GM21367 (cell line): ENCODE data around the gene GFOD2.

Experiments used
- ATAC-seq: cut with Tn5 transposase; IDR thresholded peaks from one replicate; pipeline ENCODE4 v1.9.1; 2021; ENCODE audit not compliant: unreplicated experiment

The GFOD2 gene

DNA sequence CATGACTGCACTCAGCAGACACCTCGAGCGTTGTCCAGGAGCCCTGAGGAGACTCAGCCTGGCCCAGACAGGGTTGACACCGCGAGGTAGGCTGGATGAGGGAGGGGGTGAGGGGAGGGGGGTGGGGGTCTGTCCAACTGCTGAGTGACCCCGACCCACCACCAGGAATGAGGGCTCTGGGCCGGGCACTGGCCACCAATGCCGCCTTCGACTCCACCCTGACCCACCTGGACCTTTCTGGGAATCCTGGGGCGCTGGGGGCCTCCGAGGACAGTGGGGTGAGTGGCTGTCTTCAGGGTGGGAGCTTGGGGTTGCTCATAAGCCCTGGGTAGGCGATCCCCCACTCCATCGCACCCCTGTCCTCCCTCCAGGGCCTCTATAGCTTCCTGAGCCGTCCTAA is 71.4 kb downstream of the GFOD2 start:
- ATAC-seq = no peak

DNA sequence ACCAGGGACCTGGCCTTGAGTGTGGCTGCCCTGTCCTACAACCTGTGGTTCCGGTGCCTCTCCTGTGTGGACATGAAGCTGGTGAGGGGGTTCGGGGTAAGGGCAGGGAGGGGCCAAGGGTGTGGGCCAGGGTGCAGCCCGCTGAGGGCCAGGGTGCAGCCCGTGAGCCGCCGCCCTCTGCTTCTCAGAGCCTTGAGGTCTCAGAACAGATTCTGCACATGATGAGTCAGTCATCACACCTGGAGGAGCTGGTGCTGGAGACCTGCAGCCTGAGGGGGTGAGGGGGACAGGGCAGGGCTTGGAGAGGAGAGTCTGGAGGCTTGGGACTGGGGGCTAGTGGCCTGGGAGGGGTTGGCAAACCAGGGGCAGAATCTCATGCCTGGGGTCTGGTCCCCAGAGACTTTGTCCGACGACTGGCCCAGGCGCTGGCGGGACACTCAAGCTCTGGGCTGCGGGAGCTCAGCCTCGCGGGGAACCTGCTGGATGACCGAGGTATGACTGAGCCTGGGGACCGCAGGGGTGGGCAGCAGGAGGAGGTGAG is 71.9 kb downstream of the GFOD2 start:
- ATAC-seq = no peak

DNA sequence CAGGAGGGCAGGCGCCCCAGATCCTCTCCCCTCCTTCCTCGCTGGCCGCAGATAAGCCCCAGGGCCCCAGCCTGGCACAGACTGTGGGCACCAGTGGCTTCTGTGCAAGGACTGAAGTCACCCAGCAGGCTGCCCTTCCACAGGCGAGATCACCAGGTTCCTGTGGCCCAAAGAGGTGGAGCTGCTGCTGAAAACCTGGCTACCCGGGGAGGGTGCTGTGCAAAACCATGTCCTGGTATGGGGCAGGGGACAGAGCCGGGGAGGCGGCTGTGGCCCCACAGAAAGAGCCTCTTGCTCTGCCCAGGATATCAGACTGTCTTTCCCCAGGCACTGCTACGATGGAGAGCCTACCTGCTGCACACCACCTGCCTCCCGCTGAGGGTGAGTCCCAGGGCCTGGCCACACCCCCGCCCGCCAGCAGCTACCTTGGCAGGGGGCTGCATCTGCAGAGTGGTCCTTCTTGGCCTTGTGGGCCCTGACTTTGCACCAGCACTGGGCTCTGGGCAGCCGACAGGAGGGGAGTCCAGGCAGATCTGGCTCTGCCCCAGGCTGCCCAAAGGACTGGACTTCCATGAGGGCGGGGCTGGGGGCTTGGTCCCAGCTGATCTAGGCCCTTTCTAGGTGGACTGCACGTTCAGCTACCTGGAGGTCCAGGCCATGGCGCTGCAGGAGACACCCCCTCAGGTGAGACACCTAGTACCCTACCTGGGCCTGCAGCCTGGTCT is 73.6 kb downstream of the GFOD2 start:
- peak; percentile 13 for ATAC-seq

DNA sequence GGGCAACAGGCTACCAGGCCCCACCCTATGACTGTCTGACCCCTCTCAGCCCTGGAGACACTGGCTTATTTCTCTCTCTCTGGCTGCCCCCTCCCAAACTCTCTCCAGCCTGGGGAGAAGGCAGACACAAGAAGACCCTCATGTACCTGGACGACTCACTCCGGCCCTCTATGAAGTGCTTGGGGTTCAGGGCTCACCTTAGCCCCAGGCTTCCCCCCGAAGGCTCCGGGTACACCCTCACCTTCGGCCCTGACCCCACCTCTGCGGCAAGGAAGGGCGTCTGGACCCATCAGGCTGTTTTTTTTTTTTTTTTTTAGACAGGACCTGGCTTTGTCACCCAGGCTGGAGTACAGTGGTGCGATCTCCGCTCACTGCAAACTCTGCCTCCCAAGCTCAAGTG is 75.1 kb downstream of the GFOD2 start:
- ATAC-seq = no peak

DNA sequence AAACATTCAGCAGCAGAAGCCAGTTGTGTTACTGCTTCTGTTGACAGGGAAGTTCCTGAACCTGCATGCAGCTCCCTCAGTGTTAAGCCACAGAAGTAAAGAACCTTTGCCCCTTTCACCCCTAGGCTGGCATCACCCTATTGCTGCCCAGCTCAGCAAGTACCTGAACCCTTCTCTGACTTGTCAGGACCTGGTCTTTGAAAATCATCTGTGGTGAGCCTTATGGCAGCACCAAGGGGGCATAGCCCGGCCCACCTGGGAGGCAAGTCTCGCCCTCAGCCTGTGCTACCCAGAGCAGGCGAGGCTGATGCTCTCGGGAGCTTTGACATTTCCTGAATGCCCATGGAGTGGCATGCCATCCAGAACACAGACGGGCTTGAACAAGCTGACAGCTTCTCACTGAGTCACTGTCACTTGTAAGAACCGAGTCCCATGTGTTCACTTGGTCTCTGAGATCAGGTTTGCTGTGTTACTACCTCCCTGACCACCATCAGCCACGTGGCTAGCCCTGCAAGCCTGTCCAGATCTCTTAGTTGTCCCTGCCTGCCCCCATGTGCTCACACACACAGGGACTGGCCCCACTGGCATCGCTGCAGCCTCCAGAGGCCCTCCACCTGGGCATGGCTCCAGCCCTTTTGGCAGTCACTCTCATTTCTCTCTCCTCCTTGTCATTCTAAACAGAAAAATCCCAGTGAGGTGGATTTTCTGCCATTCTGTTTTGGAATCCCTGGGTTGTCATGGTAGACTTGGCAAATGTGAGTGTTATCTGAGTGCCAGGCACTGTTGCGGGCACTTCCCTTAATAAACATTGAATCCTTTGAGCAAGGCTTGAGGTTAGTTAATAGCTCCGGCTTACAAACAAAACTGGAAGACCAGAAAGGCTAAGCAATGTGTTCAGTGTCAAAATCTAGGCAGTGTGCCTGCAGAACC is 77.1 kb downstream of the GFOD2 start:
- ATAC-seq = no peak

DNA sequence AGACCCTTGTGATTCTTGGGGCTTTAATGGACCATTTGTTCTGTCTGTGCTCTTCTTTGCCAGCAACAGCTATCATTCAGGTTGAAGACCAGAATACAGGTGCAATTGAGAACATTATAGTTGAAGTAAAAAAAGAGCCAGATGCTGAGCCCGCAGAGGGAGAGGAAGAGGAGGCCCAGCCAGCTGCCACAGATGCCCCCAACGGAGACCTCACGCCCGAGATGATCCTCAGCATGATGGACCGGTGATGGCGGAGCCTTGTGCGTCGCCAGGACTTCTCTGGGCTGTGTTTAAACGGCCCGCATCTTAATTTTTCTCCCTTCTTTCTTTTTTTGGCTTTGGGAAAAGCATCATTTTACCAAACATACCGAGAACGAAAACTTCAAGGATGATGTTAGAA is 81.5 kb downstream of the GFOD2 start:
- ATAC-seq = no peak

DNA sequence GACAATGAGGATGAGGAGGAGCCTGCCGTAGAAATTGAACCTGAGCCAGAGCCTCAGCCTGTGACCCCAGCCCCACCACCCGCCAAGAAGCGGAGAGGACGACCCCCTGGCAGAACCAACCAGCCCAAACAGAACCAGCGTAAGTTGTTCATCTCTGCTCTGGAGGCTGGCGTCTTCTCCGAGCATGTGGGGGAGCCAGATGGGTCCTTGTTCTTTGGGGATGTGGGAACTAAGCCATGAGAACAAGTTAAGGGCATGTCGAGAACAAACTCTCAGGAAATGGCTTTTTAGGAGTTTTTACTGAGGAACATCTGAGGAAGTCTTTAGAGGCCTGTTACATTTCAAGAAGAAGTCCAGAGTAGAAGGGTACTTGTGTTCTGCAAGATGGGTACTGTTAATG is 82.4 kb downstream of the GFOD2 start:
- no peak for ATAC-seq

- no peak for ATAC-seq
Observed at GRCh38 chr16:67632415-67633172, 86.5 kb downstream of the GFOD2 start.

DNA sequence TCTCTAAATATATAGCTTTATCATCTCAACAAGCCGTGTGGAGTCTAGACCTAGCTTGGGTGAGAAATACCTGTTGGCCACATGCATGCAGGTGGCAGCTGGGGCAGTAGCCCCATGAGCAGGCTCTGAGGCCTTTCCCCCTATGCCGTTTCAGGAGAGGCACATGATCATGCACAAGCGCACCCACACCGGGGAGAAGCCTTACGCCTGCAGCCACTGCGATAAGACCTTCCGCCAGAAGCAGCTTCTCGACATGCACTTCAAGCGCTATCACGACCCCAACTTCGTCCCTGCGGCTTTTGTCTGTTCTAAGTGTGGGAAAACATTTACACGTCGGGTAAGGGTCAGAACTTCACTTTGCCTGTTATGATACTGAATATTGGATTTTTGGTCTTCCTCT is 90.9 kb downstream of the GFOD2 start:
- ATAC-seq = no peak
